ENCODE measurements around the gene ITSN2.

GRCh38 chr2:24353364-24353763, 7.0 kb downstream of the ITSN2 start:
- TF ChIP-seq CTCF (conservative IDR thresholded peaks at IDR 0.05; ENCODE audit: low read depth, low read length): no peak
- TF ChIP-seq EZH2phosphoT487 (IDR thresholded peaks at IDR 0.05; ENCODE audit: borderline replicate concordance, low read length): no peak
